ENCODE data around the gene PIP4K2A. TPM values are rescaled to one million over a fixed set of nuclear protein-coding genes. Genes with fewer than 3 reads are reported as not detected.
"Not testable (repeated sequence)": the region's sequence is repeated elsewhere in the genome, so short reads cannot be mapped to it uniquely, and the experiment has no call there.

The PIP4K2A gene
- total RNA-seq, 4 donors from 2014 or later: 6.8 to 34.7 (median 15.4) TPM

- H3K4me1 ChIP-seq: no peaks in the 10 kb centered on the region
- no peaks in the 10 kb centered on the region for H3K27me3 ChIP-seq
- no peak overlapping the region for H3K27ac ChIP-seq
- no peak overlapping the region for H3K4me3 ChIP-seq
- DNase-seq: no peak
- H3K9me3 ChIP-seq: no peaks in the 10 kb centered on the region
- H3K36me3 ChIP-seq: no peaks in the 10 kb centered on the region
- no peak for TF ChIP-seq POLR2A (IDR thresholded peaks at IDR 0.05)
- no peak for TF ChIP-seq CTCF (IDR thresholded peaks at IDR 0.05)
Observed at GRCh38 chr10:22752272-22752889, 38.0 kb upstream of the PIP4K2A start.

- no peaks in the 10 kb centered on the region for H3K36me3 ChIP-seq
- H3K27me3 ChIP-seq: no peaks in the 10 kb centered on the region
- no peaks in the 10 kb centered on the region for H3K4me1 ChIP-seq
- DNase-seq: no peak
- no peak overlapping the region for H3K4me3 ChIP-seq
- TF ChIP-seq POLR2A (IDR thresholded peaks at IDR 0.05): no peak
- no peak for TF ChIP-seq CTCF (IDR thresholded peaks at IDR 0.05)
- H3K9me3 ChIP-seq: no peaks in the 10 kb centered on the region
- no peak overlapping the region for H3K27ac ChIP-seq
Observed at GRCh38 chr10:22750131-22750530, 35.8 kb upstream of the PIP4K2A start.

- H3K27me3 ChIP-seq, H3K4me1 ChIP-seq, H3K9me3 ChIP-seq, H3K36me3 ChIP-seq, DNase-seq, H3K4me3 ChIP-seq, H3K27ac ChIP-seq: not testable (repeated sequence)
Observed at GRCh38 chr10:22744858-22745257, 30.5 kb upstream of the PIP4K2A start.

GRCh38 chr10:22742678-22743077 is 28.3 kb upstream of the PIP4K2A start:
- Histone ChIP-seq H3K27me3 (no peaks in the 10 kb centered on the region), H3K36me3 (no peaks in the 10 kb centered on the region), H3K4me1 (no peaks in the 10 kb centered on the region), H3K9me3 (no peaks in the 10 kb centered on the region), H3K4me3 (no peak overlapping the region), H3K27ac (no peak overlapping the region)
- no peak for TF ChIP-seq CTCF (IDR thresholded peaks at IDR 0.05)
- no peak for TF ChIP-seq POLR2A (IDR thresholded peaks at IDR 0.05)
- DNase-seq: no peak

GRCh38 chr10:22741631-22742030 is 27.3 kb upstream of the PIP4K2A start:
- not testable (repeated sequence) for H3K4me1 ChIP-seq, DNase-seq, H3K27me3 ChIP-seq, H3K9me3 ChIP-seq, H3K4me3 ChIP-seq, H3K36me3 ChIP-seq, H3K27ac ChIP-seq

GRCh38 chr10:22740180-22740579 is 25.8 kb upstream of the PIP4K2A start:
- Histone ChIP-seq H3K4me1 (no peaks in the 10 kb centered on the region), H3K27ac (no peak overlapping the region), H3K4me3 (no peak overlapping the region), H3K9me3 (no peaks in the 10 kb centered on the region), H3K36me3 (no peaks in the 10 kb centered on the region), H3K27me3 (no peaks in the 10 kb centered on the region)
- DNase-seq: no peak
- TF ChIP-seq POLR2A (IDR thresholded peaks at IDR 0.05) (no peak), CTCF (IDR thresholded peaks at IDR 0.05) (no peak)

- Histone ChIP-seq H3K36me3 (no peaks in the 10 kb centered on the region), H3K4me1 (no peaks in the 10 kb centered on the region), H3K9me3 (no peaks in the 10 kb centered on the region), H3K27me3 (no peaks in the 10 kb centered on the region), H3K4me3 (no peak overlapping the region), H3K27ac (no peak overlapping the region)
- DNase-seq: no peak
- TF ChIP-seq POLR2A (IDR thresholded peaks at IDR 0.05) (no peak), CTCF (IDR thresholded peaks at IDR 0.05) (no peak)
Observed at GRCh38 chr10:22737587-22737986, 23.2 kb upstream of the PIP4K2A start.
